Measurements from ENCODE around the gene MPG. TPM values are rescaled to one million over a fixed set of nuclear protein-coding genes. Genes with fewer than 3 reads are reported as not detected.

MPG gene
- total RNA-seq, 1 experiment from 2014 or later: 30.6 TPM

DNA sequence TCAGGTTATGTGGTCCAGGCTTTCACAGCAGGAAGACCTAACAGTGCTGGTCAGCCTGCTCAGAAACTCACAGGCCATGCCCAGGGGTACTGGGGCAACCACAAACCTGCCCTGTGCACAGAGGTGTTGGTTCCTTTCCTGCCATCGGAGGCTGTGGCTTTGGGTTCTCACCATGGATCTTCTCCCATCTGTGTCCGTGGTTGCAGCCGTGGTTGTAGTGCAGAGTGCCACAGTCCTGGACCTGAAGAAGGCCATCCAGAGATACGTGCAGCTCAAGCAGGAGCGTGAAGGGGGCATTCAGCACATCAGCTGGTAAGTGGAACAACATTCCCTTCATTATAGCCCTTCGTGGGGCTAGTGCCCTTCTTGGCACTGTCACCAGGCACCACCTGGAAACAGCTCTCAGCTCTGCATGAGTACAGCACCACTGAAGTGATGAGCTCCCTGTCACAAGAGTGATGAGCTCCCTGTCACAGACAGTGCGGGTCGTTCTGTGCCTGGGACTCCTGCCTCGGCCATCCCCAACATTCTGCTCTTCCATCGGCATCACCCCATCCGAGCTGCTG lies 22.4 kb upstream of the MPG start:
- peaks cover 7% of the 10 kb centered on the region for H3K4me1 ChIP-seq (ENCODE audit: insufficient read depth, low read length, poor library complexity, severe bottlenecking)
- no peak for DNase-seq (ENCODE audit: low spot score)
- H3K9me3 ChIP-seq (ENCODE audit: low read depth, low read length, poor library complexity, severe bottlenecking): no peaks in the 10 kb centered on the region
- intact Hi-C loops (cut with micrococcal nuclease; ENCODE audit: unreplicated experiment): no loop called here
- no peak overlapping the region for H3K27ac ChIP-seq (ENCODE audit: low read depth, low read length, poor library complexity, severe bottlenecking)
- peaks cover 24% of the 10 kb centered on the region for H3K36me3 ChIP-seq (ENCODE audit: insufficient read depth, low read length, poor library complexity, severe bottlenecking)
- no peaks in the 10 kb centered on the region for H3K27me3 ChIP-seq (replicated peaks; ENCODE audit: insufficient read depth, low read depth, low read length, poor library complexity)
- no peak overlapping the region for H3K4me3 ChIP-seq (ENCODE audit: low read depth, low read length, poor library complexity, severe bottlenecking)
- no TSS peak for BruUV-seq (replicated peaks)
- POLR2A ChIA-PET (ENCODE audit: low non-redundant PET): no interaction called here
- CTCF ChIA-PET: interaction anchor here (1.6 kb wide), 1 partner anchor 51 kb away, joined by 3 read pairs; no protein-coding TSS in a partner anchor
- TF ChIP-seq, protein P1, sequence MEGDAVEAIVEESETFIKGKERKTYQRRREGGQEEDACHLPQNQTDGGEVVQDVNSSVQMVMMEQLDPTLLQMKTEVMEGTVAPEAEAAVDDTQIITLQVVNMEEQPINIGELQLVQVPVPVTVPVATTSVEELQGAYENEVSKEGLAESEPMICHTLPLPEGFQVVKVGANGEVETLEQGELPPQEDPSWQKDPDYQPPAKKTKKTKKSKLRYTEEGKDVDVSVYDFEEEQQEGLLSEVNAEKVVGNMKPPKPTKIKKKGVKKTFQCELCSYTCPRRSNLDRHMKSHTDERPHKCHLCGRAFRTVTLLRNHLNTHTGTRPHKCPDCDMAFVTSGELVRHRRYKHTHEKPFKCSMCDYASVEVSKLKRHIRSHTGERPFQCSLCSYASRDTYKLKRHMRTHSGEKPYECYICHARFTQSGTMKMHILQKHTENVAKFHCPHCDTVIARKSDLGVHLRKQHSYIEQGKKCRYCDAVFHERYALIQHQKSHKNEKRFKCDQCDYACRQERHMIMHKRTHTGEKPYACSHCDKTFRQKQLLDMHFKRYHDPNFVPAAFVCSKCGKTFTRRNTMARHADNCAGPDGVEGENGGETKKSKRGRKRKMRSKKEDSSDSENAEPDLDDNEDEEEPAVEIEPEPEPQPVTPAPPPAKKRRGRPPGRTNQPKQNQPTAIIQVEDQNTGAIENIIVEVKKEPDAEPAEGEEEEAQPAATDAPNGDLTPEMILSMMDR (conservative IDR thresholded peaks at IDR 0.05; ENCODE audit: low read depth, low read length): no peak
- no peak for TF ChIP-seq EZH2 (IDR thresholded peaks at IDR 0.05; ENCODE audit: borderline replicate concordance, low read depth, low read length, poor library complexity, severe bottlenecking)

DNA sequence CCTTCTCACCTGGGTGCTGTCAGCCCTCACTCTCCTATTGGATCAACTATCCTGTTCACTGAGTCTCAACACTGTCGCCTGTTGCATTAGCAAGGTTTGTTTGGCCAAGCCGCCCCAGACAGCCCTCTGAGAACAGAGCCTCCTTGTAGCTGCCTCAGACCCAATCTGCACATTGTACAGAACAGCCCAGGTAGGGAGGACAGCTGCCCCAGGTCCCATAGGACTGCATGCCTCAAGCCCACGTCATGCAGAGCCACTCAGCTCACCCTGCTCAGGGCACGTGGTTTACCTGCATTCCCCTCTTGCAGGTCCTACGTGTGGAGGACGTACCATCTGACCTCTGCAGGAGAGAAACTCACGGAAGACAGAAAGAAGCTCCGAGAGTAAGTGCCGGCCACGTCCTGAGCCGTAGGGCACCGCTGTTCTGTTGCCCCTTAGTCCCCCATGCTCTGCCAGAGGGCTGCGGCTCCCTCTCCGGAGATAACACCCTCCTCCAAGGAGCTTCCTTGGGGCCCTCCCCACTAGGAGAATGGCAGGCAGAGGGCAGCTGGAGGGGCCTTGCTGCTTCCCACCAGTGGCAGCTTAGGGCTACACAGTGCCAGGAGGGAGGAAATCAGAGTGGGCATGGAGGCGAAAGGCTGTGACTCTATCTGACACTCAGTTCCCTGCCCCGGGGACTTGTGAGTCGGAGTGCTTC lies 21.6 kb upstream of the MPG start:
- DNase-seq (ENCODE audit: low spot score): no peak
- peaks cover 1% of the 10 kb centered on the region for H3K4me1 ChIP-seq (ENCODE audit: insufficient read depth, low read length, poor library complexity, severe bottlenecking)
- CTCF ChIA-PET: interaction anchor here (1.6 kb wide), 1 partner anchor 51 kb away, joined by 3 read pairs; no protein-coding TSS in a partner anchor
- no peak overlapping the region for H3K27ac ChIP-seq (ENCODE audit: low read depth, low read length, poor library complexity, severe bottlenecking)
- no peaks in the 10 kb centered on the region for H3K9me3 ChIP-seq (ENCODE audit: low read depth, low read length, poor library complexity, severe bottlenecking)
- no TSS peak for BruUV-seq (replicated peaks)
- H3K36me3 ChIP-seq (ENCODE audit: insufficient read depth, low read length, poor library complexity, severe bottlenecking): peaks cover 22% of the 10 kb centered on the region
- no peak for TF ChIP-seq EZH2 (IDR thresholded peaks at IDR 0.05; ENCODE audit: borderline replicate concordance, low read depth, low read length, poor library complexity, severe bottlenecking)
- TF ChIP-seq, protein P1 (conservative IDR thresholded peaks at IDR 0.05; ENCODE audit: low read depth, low read length): no peak
- H3K27me3 ChIP-seq (replicated peaks; ENCODE audit: insufficient read depth, low read depth, low read length, poor library complexity): no peaks in the 10 kb centered on the region
- no peak overlapping the region for H3K4me3 ChIP-seq (ENCODE audit: low read depth, low read length, poor library complexity, severe bottlenecking)
- POLR2A ChIA-PET (ENCODE audit: low non-redundant PET): no interaction called here
- intact Hi-C loops (cut with micrococcal nuclease; ENCODE audit: unreplicated experiment): no loop called here

DNA sequence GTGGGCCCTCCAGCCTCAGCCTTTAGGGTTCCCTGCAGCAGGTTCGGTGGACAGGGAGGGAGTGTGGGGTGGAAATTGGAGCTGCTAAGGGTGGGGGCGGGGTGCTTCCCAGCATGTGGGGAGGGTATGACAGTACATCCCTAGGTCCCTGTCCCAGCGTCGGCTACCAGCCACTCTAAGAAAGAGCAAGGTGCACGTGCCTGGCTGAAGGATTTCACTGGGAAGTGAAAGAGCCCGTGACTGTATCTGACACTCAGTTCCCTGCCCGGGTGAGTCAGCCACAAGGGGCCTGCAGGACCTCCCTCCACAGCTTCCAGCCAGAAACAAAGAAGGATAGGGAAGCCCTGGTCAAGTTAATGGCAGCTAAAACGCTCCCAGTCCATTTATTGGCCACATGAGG lies 20.3 kb upstream of the MPG start:
- BruUV-seq (replicated peaks): no TSS peak
- ChIA-PET POLR2A (ENCODE audit: low non-redundant PET) (no interaction called here), CTCF (no interaction called here)
- intact Hi-C loops (cut with micrococcal nuclease; ENCODE audit: unreplicated experiment): no loop called here
- H3K27me3 ChIP-seq (replicated peaks; ENCODE audit: insufficient read depth, low read depth, low read length, poor library complexity): no peaks in the 10 kb centered on the region
- TF ChIP-seq, protein P1 (conservative IDR thresholded peaks at IDR 0.05; ENCODE audit: low read depth, low read length): no peak
- TF ChIP-seq EZH2 (IDR thresholded peaks at IDR 0.05; ENCODE audit: borderline replicate concordance, low read depth, low read length, poor library complexity, severe bottlenecking): no peak
- no peaks in the 10 kb centered on the region for H3K4me1 ChIP-seq (ENCODE audit: insufficient read depth, low read length, poor library complexity, severe bottlenecking)
- H3K4me3 ChIP-seq (ENCODE audit: low read depth, low read length, poor library complexity, severe bottlenecking): no peak overlapping the region
- no peaks in the 10 kb centered on the region for H3K9me3 ChIP-seq (ENCODE audit: low read depth, low read length, poor library complexity, severe bottlenecking)
- no peak overlapping the region for H3K27ac ChIP-seq (ENCODE audit: low read depth, low read length, poor library complexity, severe bottlenecking)
- DNase-seq (ENCODE audit: low spot score): no peak
- peaks cover 22% of the 10 kb centered on the region for H3K36me3 ChIP-seq (ENCODE audit: insufficient read depth, low read length, poor library complexity, severe bottlenecking)
